Measurements from ENCODE around the gene MYH3.

DNA sequence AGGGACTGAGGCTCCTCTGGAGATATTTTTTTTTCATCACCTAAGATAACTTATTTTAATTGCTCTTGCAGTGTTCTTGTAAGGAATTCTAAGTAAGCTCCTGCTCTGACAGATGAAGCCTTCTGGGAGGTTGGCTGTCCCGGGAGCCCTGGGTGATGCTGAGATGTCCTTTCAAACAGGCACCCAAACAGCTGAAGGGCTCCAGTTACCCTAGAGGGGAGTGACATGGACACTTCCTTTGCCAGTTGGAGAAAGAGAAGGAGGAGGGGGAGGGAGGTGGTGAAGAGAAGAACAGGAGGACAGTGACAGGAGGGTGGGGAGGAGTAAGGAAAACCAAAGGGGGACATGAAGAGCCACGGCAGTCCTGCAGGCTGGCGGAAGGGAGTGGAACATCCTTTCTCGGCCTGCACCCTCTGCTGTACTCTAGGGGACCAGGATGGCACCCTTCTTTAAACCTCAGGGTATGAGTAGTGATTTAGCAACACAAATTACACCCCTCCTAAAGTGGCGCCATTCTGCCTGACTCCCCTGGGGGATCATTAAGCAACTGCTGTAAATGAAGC is 51.8 kb downstream of the MYH3 start:
- TF ChIP-seq POLR2A (IDR thresholded peaks at IDR 0.05) (no peak), POLR2AphosphoS5 (IDR thresholded peaks at IDR 0.05; ENCODE audit: insufficient read depth in 1 of 2, low read depth in 1 of 2) (no peak)
- TF ChIP-seq, protein P1, sequence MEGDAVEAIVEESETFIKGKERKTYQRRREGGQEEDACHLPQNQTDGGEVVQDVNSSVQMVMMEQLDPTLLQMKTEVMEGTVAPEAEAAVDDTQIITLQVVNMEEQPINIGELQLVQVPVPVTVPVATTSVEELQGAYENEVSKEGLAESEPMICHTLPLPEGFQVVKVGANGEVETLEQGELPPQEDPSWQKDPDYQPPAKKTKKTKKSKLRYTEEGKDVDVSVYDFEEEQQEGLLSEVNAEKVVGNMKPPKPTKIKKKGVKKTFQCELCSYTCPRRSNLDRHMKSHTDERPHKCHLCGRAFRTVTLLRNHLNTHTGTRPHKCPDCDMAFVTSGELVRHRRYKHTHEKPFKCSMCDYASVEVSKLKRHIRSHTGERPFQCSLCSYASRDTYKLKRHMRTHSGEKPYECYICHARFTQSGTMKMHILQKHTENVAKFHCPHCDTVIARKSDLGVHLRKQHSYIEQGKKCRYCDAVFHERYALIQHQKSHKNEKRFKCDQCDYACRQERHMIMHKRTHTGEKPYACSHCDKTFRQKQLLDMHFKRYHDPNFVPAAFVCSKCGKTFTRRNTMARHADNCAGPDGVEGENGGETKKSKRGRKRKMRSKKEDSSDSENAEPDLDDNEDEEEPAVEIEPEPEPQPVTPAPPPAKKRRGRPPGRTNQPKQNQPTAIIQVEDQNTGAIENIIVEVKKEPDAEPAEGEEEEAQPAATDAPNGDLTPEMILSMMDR (IDR thresholded peaks at IDR 0.05) = no peak
